ENCODE data around the gene PARD6B. TPM values are rescaled to one million over a fixed set of nuclear protein-coding genes. Genes with fewer than 3 reads are reported as not detected.

The PARD6B gene
- polyA plus RNA-seq, 1 of the 3 experiments (the other 2 are of a cell fraction), result 0.49 TPM

- Histone ChIP-seq H3K79me2 (ENCODE audit: insufficient read depth) (no peaks in the 10 kb centered on the region), H3K27me3 (ENCODE audit: insufficient read depth) (no peaks in the 10 kb centered on the region), H3K4me3 (ENCODE audit: low read depth in 2 of 2, low read length in 1 of 2) (no peak overlapping the region), H3K4me1 (ENCODE audit: control insufficient read depth in 1 of 2, insufficient read depth in 2 of 2, low read depth in 1 of 2, low read length in 1 of 2) (peaks cover 9 to 13% of the 10 kb centered on the region in 2 experiments; a peak in 3 of 4 replicates), H3F3A (replicated peaks; ENCODE audit: insufficient read depth) (peaks cover 7% of the 10 kb centered on the region), H3K27ac (ENCODE audit: low read depth in 2 of 2, low read length in 1 of 2) (peak overlapping the region in 1 of 2 experiments; percentile 66; a peak in 1 of 4 replicates), H3K9me3 (no peaks in the 10 kb centered on the region), H3K36me3 (replicated peaks in 1 of 2; ENCODE audit: control insufficient read depth in 1 of 2, insufficient read depth in 2 of 2, low read length in 1 of 2) (no peaks in the 10 kb centered on the region), H4K20me1 (ENCODE audit: insufficient read depth) (no peaks in the 10 kb centered on the region), H3K4me2 (peak overlapping the region; percentile 67; the same call in 1 of the 2 replicates), H3K9me2 (no peaks in the 10 kb centered on the region), H3K9ac (no peak overlapping the region), H2AFZ (ENCODE audit: low read depth) (peak overlapping the region; percentile 87; the same call in 1 of the 2 replicates)
- no peak for DNase-seq
- ChIA-PET POLR2A (no interaction called here), CTCF (interaction anchor here (0.9 to 3.2 kb wide), 6 partner anchors 12 to 69 kb away, joined by 3 to 10 read pairs (median 6); partner anchors contain the start of gene BCAS4)
- TF ChIP-seq USF2 (IDR thresholded peaks at IDR 0.05; ENCODE audit: borderline replicate concordance, low read depth, low read length) (no peak), PBX3 (IDR thresholded peaks at IDR 0.05) (no peak), EP300 (IDR thresholded peaks at IDR 0.05; ENCODE audit: borderline replicate concordance in 1 of 2, low read depth in 1 of 2, low read length in 1 of 2) (no peak), POLR2AphosphoS5 (IDR thresholded peaks at IDR 0.05; ENCODE audit: low read depth, low read length) (no peak), SIN3A (IDR thresholded peaks at IDR 0.05; ENCODE audit: borderline replicate concordance, low read depth, low read length) (no peak), NRF1 (IDR thresholded peaks at IDR 0.05; ENCODE audit: low read depth, low read length) (no peak), EZH2phosphoT487 (IDR thresholded peaks at IDR 0.05; ENCODE audit: borderline replicate concordance, low read depth) (no peak), FOXJ3 (CRISPR knock-in tag; IDR thresholded peaks at IDR 0.05) (no peak), CTCF (IDR thresholded peaks at IDR 0.05) (no peak), SMC3 (IDR thresholded peaks at IDR 0.05; ENCODE audit: low read depth, low read length) (no peak), FOXM1 (IDR thresholded peaks at IDR 0.05; ENCODE audit: low read depth) (no peak), ZBTB33 (IDR thresholded peaks at IDR 0.05; ENCODE audit: borderline replicate concordance, low read depth) (no peak), IRF3 (IDR thresholded peaks at IDR 0.05; ENCODE audit: low read depth, low read length) (no peak), TCF12 (IDR thresholded peaks at IDR 0.05) (no peak), GATA2 (CRISPR knock-in tag; IDR thresholded peaks at IDR 0.05) (no peak), REST (IDR thresholded peaks at IDR 0.05; ENCODE audit: low read depth, low read length) (no peak), RAD21 (IDR thresholded peaks at IDR 0.05; ENCODE audit: low read length) (no peak), TAF1 (IDR thresholded peaks at IDR 0.05; ENCODE audit: borderline replicate concordance, low read depth, low read length) (no peak), GABPA (IDR thresholded peaks at IDR 0.05; ENCODE audit: low read depth) (no peak), RXRA (IDR thresholded peaks at IDR 0.05; ENCODE audit: borderline replicate concordance, low read depth) (no peak)
- 93% methylated on average over 10 of the region's 10 CpGs for WGBS (ENCODE audit: low lambda C conversion rate)
These were observed 5.7 kb upstream of the PARD6B start for GRCh38 chr20:50725724-50726005.
